A673 (cell line): ENCODE results near the gene GALNT18. TPM values are rescaled to one million over a fixed set of nuclear protein-coding genes. Genes with fewer than 3 reads are reported as not detected.

Experiments
- BruUV-seq: library from RNA; stranded (reverse); fragments of 400-500 nt; replicated peaks from 2 replicates; lab custom pipeline; 2021; lab: Mats Ljungman, UMichigan
- CTCF ChIA-PET: fragments of 300-600 bp; sonication (Branson Sonifier 250); formaldehyde crosslinking; loops from one replicate; lab custom pipeline; 2022; ENCODE audit warnings: antibody characterized with exemption; lab: Charles Lee
- POLR2A ChIA-PET: fragments of 300-600 bp; sonication (Branson Sonifier 250); formaldehyde crosslinking; loops from one replicate; lab custom pipeline; 2022; ENCODE audit warnings: antibody characterized with exemption; ENCODE audit not compliant: low non-redundant PET; lab: Charles Lee
- DNase-seq: peaks from one replicate; pipeline ENCODE4 v3.0.0-alpha.2; 2015; ENCODE audit warnings: low spot score
- H3K27ac ChIP-seq: fragments of 200-600 bp; sonication (generic); 2 replicates; pipeline ENCODE4 v1.5.1; 2016; ENCODE audit warnings: mixed run types, low read depth, mild to moderate bottlenecking, mixed read lengths, antibody characterized with exemption, low read length; ENCODE audit not compliant: poor library complexity, severe bottlenecking
- H3K27me3 ChIP-seq: fragments of 200-600 bp; sonication (generic); replicated peaks from 2 replicates; pipeline ENCODE4 v1.6.1; 2017; ENCODE audit warnings: mixed run types, low read depth, mild to moderate bottlenecking, mixed read lengths, antibody characterized with exemption, low read length; ENCODE audit not compliant: insufficient read depth, poor library complexity
- H3K36me3 ChIP-seq: fragments of 200-600 bp; sonication (generic); 2 replicates; pipeline ENCODE4 v1.6.1; 2016; ENCODE audit warnings: mixed run types, mild to moderate bottlenecking, mixed read lengths, antibody characterized with exemption, low read length; ENCODE audit not compliant: insufficient read depth, poor library complexity, severe bottlenecking
- H3K4me1 ChIP-seq: fragments of 200-600 bp; sonication (generic); 2 replicates; pipeline ENCODE4 v1.6.1; 2017; ENCODE audit warnings: mixed run types, mild to moderate bottlenecking, mixed read lengths, antibody characterized with exemption, low read length; ENCODE audit not compliant: insufficient read depth, poor library complexity, severe bottlenecking
- H3K4me3 ChIP-seq: fragments of 200-600 bp; sonication (generic); 2 replicates; pipeline ENCODE4 v1.5.1; 2016; ENCODE audit warnings: low read depth, mixed run types, mild to moderate bottlenecking, mixed read lengths, low read length; ENCODE audit not compliant: poor library complexity, severe bottlenecking
- H3K9me3 ChIP-seq: fragments of 200-600 bp; sonication (generic); 2 replicates; pipeline ENCODE4 v1.6.1; 2016; ENCODE audit warnings: mixed run types, low read depth, mild to moderate bottlenecking, mixed read lengths, antibody characterized with exemption, low read length; ENCODE audit not compliant: poor library complexity, severe bottlenecking
- EZH2 ChIP-seq: fragments of 200-600 bp; sonication (generic); IDR thresholded peaks from 2 replicates; pipeline ENCODE4 v1.6.1; 2017; ENCODE audit warnings: borderline replicate concordance, low read depth, mild to moderate bottlenecking, mixed read lengths, antibody characterized with exemption, low read length; ENCODE audit not compliant: poor library complexity, severe bottlenecking
- intact Hi-C: fragments of 100-400 bp; cut with micrococcal nuclease; formaldehyde crosslinking; loops from one replicate; pipeline ENCODE4 v1.10.0; 2022; ENCODE audit not compliant: unreplicated experiment
- total RNA-seq: library from RNA; stranded (reverse); gene quantifications from 2 replicates; pipeline ENCODE4 v1.2.3, GENCODE V29; 2021
- TF ChIP-seq, protein P1 (sequence below): fragments of 300-800, 200-600 bp; sonication (generic); conservative IDR thresholded peaks from 2 replicates; pipeline ENCODE4 v1.5.1; 2017; ENCODE audit warnings: low read depth, mild to moderate bottlenecking, antibody characterized with exemption, low read length, moderate library complexity, mixed read lengths

The GALNT18 gene
- total RNA-seq, 1 experiment from 2014 or later: 0.37 TPM

DNA sequence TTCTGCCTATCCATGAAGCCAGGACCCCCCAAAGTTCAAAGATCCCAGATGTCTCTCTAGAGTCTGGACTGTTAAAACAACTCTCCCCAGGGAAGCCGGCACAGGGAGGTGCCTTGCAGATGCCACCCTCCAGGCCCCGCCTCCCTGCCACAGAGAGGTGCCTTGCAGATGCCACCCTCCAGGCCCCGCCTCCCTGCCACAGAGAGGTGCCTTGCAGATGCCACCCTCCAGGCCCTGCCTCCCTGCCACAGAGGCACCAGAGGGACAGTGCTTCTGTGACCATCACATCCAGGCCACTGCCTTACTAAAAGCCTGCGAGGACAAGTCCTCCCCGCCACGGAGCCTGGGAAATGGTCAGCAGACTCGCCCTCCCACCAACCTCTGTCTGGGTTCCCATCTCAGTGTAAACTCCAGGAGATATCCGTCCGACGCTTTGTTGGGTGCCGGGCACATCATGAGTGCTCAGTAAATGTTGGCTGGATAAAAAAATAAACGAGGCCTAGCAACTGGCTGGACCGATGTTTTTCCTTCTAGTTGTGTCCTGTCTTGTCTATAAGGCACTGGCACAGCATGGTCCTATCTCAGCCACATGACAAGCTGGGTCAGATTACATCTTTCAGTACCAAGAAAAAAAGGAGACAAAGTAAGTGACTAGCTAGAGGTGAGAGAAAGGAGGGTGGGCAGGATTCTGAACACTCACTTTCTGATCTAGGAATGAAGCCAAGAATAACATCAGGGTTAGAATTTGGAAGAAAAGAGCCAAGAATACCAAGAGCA lies 177.6 kb downstream of the GALNT18 start:
- no TSS peak for BruUV-seq
- no peak for TF ChIP-seq EZH2
- TF ChIP-seq, protein P1, sequence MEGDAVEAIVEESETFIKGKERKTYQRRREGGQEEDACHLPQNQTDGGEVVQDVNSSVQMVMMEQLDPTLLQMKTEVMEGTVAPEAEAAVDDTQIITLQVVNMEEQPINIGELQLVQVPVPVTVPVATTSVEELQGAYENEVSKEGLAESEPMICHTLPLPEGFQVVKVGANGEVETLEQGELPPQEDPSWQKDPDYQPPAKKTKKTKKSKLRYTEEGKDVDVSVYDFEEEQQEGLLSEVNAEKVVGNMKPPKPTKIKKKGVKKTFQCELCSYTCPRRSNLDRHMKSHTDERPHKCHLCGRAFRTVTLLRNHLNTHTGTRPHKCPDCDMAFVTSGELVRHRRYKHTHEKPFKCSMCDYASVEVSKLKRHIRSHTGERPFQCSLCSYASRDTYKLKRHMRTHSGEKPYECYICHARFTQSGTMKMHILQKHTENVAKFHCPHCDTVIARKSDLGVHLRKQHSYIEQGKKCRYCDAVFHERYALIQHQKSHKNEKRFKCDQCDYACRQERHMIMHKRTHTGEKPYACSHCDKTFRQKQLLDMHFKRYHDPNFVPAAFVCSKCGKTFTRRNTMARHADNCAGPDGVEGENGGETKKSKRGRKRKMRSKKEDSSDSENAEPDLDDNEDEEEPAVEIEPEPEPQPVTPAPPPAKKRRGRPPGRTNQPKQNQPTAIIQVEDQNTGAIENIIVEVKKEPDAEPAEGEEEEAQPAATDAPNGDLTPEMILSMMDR: no peak
- Histone ChIP-seq H3K27me3 (no peaks in the 10 kb centered on the region), H3K4me1 (no peaks in the 10 kb centered on the region), H3K4me3 (no peak overlapping the region), H3K36me3 (no peaks in the 10 kb centered on the region), H3K27ac (no peak overlapping the region), H3K9me3 (no peaks in the 10 kb centered on the region)
- DNase-seq: no peak
- CTCF ChIA-PET: no interaction called here
- intact Hi-C loops: no loop called here
- POLR2A ChIA-PET: no interaction called here

DNA sequence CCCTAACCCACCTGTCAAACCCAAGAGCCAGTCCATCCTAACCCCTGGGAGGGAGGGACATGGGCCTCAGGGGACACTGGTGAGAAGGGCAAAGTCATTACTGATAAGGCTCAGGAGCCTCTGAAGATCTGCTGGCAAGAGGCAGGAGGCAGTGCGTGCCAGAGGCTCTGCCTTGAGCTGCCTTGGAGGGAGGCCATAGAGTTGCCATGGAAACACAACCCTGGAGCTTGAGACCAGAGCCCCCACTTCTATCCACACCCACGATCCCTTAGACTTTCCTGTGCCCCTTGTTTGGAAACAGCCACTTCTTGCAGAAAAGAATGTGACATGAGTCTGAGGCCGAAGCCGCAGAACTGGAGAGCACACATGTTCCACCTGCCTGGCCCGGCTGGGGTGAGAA lies 179.0 kb downstream of the GALNT18 start:
- H3K4me1 ChIP-seq: no peaks in the 10 kb centered on the region
- H3K9me3 ChIP-seq: no peaks in the 10 kb centered on the region
- TF ChIP-seq, protein P1: no peak
- no peak for TF ChIP-seq EZH2
- H3K27ac ChIP-seq: no peak overlapping the region
- DNase-seq: no peak
- no peaks in the 10 kb centered on the region for H3K27me3 ChIP-seq
- intact Hi-C loops: no loop called here
- H3K36me3 ChIP-seq: no peaks in the 10 kb centered on the region
- H3K4me3 ChIP-seq: no peak overlapping the region
- CTCF ChIA-PET: no interaction called here
- POLR2A ChIA-PET: no interaction called here
- no TSS peak for BruUV-seq

DNA sequence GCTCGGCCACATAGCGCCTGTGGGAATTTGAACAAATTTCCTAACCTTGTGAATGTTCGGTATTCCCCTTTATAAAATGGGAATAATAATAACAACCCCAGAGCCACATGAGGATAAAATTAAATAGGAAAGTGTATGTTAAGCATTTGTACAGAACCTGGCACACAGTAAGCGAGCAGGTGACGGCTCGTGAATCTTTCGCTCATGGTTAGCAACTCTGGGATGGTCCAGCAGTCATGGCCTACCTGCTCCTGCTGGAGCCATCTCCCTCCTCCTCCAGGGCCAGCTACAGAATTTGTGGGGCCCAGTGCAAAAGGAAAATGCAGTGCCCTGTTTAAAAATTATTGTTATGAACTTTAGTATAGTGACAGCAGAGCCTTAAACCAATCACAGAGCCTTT lies 180.3 kb downstream of the GALNT18 start:
- CTCF ChIA-PET: no interaction called here
- TF ChIP-seq EZH2: no peak
- TF ChIP-seq, protein P1: no peak
- Histone ChIP-seq H3K4me3 (no peak overlapping the region), H3K27me3 (no peaks in the 10 kb centered on the region), H3K9me3 (no peaks in the 10 kb centered on the region), H3K4me1 (no peaks in the 10 kb centered on the region), H3K27ac (no peak overlapping the region), H3K36me3 (no peaks in the 10 kb centered on the region)
- BruUV-seq: no TSS peak
- intact Hi-C loops: no loop called here
- no peak for DNase-seq
- POLR2A ChIA-PET: no interaction called here
